Liver (tissue), 3 donors: ENCODE data around the gene GLIS1.

Experiments used
- CTCF ChIP-seq: fragments of 150-350 bp; IDR thresholded peaks from 2 replicates; pipeline ENCODE4 v1.5.1; 2017; ENCODE audit warnings: improper control_type of control experiment, low read depth, low read length; ENCODE audit not compliant: missing input control
- EGR1 ChIP-seq, 2 donors: IDR thresholded peaks; 2 replicates each; pipeline ENCODE4 v1.6.1; 2016 to 2018; ENCODE audit warnings: antibody characterized with exemption in 2 of 2, low read depth in 2 of 2
- FOXA1 ChIP-seq: IDR thresholded peaks from 2 replicates; pipeline ENCODE4 v1.6.1; 2016; ENCODE audit warnings: antibody characterized with exemption
- FOXA2 ChIP-seq: IDR thresholded peaks from 2 replicates; pipeline ENCODE4 v1.6.1; 2016; ENCODE audit warnings: antibody characterized with exemption
- HNF4A ChIP-seq, 2 donors: conservative IDR thresholded peaks; 2 replicates each; pipeline ENCODE4 v1.6.1; 2016; ENCODE audit warnings: antibody characterized with exemption in 2 of 2, mild to moderate bottlenecking in 2 of 2
- JUND ChIP-seq, 2 donors: IDR thresholded peaks; 2 replicates each; pipeline ENCODE4 v1.6.1; 2016; ENCODE audit warnings: antibody characterized with exemption in 2 of 2
- RAD21 ChIP-seq, 2 donors: IDR thresholded peaks; 2 replicates each; pipeline ENCODE4 v1.6.1; 2016; ENCODE audit warnings: antibody characterized with exemption in 2 of 2, mild to moderate bottlenecking in 2 of 2
- RXRA ChIP-seq, 2 donors: IDR thresholded peaks; 2 replicates each; pipeline ENCODE4 v1.6.1; 2017 to 2018; ENCODE audit warnings: antibody characterized with exemption in 2 of 2, mild to moderate bottlenecking in 1 of 2
- SP1 ChIP-seq: IDR thresholded peaks from 2 replicates; pipeline ENCODE4 v1.6.1; 2018; ENCODE audit warnings: antibody characterized with exemption, mild to moderate bottlenecking
- TAF1 ChIP-seq: conservative IDR thresholded peaks from 2 replicates; pipeline ENCODE4 v1.6.1; 2016; ENCODE audit warnings: antibody characterized with exemption, mild to moderate bottlenecking
- YY1 ChIP-seq: IDR thresholded peaks from 2 replicates; pipeline ENCODE4 v1.6.1; 2016; ENCODE audit warnings: antibody characterized with exemption, mild to moderate bottlenecking
- ZBTB33 ChIP-seq: IDR thresholded peaks from 2 replicates; pipeline ENCODE4 v1.6.1; 2016; ENCODE audit warnings: antibody characterized with exemption
- TF ChIP-seq, protein P1 (sequence below): IDR thresholded peaks from 2 replicates; pipeline ENCODE4 v1.6.1; 2016; ENCODE audit warnings: antibody characterized with exemption, mild to moderate bottlenecking
- TF ChIP-seq, protein P2 (sequence below): IDR thresholded peaks from 2 replicates; pipeline ENCODE4 v1.6.1; 2016; ENCODE audit warnings: antibody characterized with exemption
- donor health status: healthy.
- donor health status: healthy.

- TF ChIP-seq, protein P1, sequence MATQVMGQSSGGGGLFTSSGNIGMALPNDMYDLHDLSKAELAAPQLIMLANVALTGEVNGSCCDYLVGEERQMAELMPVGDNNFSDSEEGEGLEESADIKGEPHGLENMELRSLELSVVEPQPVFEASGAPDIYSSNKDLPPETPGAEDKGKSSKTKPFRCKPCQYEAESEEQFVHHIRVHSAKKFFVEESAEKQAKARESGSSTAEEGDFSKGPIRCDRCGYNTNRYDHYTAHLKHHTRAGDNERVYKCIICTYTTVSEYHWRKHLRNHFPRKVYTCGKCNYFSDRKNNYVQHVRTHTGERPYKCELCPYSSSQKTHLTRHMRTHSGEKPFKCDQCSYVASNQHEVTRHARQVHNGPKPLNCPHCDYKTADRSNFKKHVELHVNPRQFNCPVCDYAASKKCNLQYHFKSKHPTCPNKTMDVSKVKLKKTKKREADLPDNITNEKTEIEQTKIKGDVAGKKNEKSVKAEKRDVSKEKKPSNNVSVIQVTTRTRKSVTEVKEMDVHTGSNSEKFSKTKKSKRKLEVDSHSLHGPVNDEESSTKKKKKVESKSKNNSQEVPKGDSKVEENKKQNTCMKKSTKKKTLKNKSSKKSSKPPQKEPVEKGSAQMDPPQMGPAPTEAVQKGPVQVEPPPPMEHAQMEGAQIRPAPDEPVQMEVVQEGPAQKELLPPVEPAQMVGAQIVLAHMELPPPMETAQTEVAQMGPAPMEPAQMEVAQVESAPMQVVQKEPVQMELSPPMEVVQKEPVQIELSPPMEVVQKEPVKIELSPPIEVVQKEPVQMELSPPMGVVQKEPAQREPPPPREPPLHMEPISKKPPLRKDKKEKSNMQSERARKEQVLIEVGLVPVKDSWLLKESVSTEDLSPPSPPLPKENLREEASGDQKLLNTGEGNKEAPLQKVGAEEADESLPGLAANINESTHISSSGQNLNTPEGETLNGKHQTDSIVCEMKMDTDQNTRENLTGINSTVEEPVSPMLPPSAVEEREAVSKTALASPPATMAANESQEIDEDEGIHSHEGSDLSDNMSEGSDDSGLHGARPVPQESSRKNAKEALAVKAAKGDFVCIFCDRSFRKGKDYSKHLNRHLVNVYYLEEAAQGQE = no peak
- TF ChIP-seq, protein P2, sequence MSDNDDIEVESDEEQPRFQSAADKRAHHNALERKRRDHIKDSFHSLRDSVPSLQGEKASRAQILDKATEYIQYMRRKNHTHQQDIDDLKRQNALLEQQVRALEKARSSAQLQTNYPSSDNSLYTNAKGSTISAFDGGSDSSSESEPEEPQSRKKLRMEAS = no peak
- TF ChIP-seq CTCF (no peak), TAF1 (no peak), ZBTB33 (no peak), RAD21 (IDR thresholded peaks at IDR 0.05) (no peak), JUND (IDR thresholded peaks at IDR 0.05) (no peak), YY1 (no peak), HNF4A (conservative IDR thresholded peaks at IDR 0.05) (no peak), FOXA2 (no peak), SP1 (no peak), RXRA (IDR thresholded peaks at IDR 0.05) (no peak), EGR1 (IDR thresholded peaks at IDR 0.05; ENCODE audit: low read depth in 2 of 2) (no peak), FOXA1 (no peak)
Observed at GRCh38 chr1:53483170-53483569, 255.8 kb downstream of the GLIS1 start.
